Hematopoietic multipotent progenitor cell treated with erythropoietin and hydrocortisone succinate and interleukin-3 and kit ligand, for 15 days (in vitro differentiated cells): ENCODE measurements around the gene FBXO4.

ENCODE experiments used
- DNase-seq: peaks from one replicate; pipeline ENCODE4 v3.0.0-alpha.2; 2015; ENCODE audit warnings: low spot score

FBXO4 gene

GRCh38 chr5:41924872-41925554 is at the start of gene FBXO4:
Gene FBXO4 (plus strand): TSS chr5:41925281. CDS start chr5:41925310, 29 bp downstream.
- DNase-seq, result peak; percentile 83

GRCh38 chr5:41876678-41877077 is 48.4 kb upstream of the FBXO4 start:
- DNase-seq, result no peak

GRCh38 chr5:41877408-41877807 is 47.7 kb upstream of the FBXO4 start:
- no peak for DNase-seq

GRCh38 chr5:41878173-41878572 is 46.9 kb upstream of the FBXO4 start:
- no peak for DNase-seq

- no peak for DNase-seq
Measured at GRCh38 chr5:41878643-41879478, 46.2 kb upstream of the FBXO4 start.

GRCh38 chr5:41882765-41883164 is 42.3 kb upstream of the FBXO4 start:
- DNase-seq, result no peak

GRCh38 chr5:41883243-41883642 is 41.8 kb upstream of the FBXO4 start:
- no peak for DNase-seq

- no peak for DNase-seq
Measured at GRCh38 chr5:41883936-41884335, 41.1 kb upstream of the FBXO4 start.

GRCh38 chr5:41885286-41885685 is 39.8 kb upstream of the FBXO4 start:
- DNase-seq, result no peak

- no peak for DNase-seq
Measured at GRCh38 chr5:41891066-41891707, 33.9 kb upstream of the FBXO4 start.

GRCh38 chr5:41892031-41892430 is 33.0 kb upstream of the FBXO4 start:
- no peak for DNase-seq

GRCh38 chr5:41893074-41893851 is 31.8 kb upstream of the FBXO4 start:
- no peak for DNase-seq

- no peak for DNase-seq
Measured at GRCh38 chr5:41896230-41896629, 28.9 kb upstream of the FBXO4 start.

- DNase-seq, result no peak
Measured at GRCh38 chr5:41903382-41903891, 21.6 kb upstream of the FBXO4 start.

GRCh38 chr5:41903892-41904799 is 20.9 kb upstream of the FBXO4 start, which contains the start of gene RIMOC1:
Gene RIMOC1 (plus strand): TSS chr5:41904344. CDS start chr5:41904368, 24 bp downstream.
- peak; percentile 97 for DNase-seq

- DNase-seq, result no peak
Measured at GRCh38 chr5:41906151-41906550, 18.9 kb upstream of the FBXO4 start.

GRCh38 chr5:41908374-41909079 is 16.6 kb upstream of the FBXO4 start:
- no peak for DNase-seq

GRCh38 chr5:41918105-41918504 is 7.0 kb upstream of the FBXO4 start:
- DNase-seq, result no peak

GRCh38 chr5:41921166-41921565 is 3.9 kb upstream of the FBXO4 start:
- DNase-seq, result no peak

- DNase-seq, result no peak
Measured at GRCh38 chr5:41921874-41922273, 3.2 kb upstream of the FBXO4 start.
